ENCODE data around the gene FNBP1L.

FNBP1L gene

DNA sequence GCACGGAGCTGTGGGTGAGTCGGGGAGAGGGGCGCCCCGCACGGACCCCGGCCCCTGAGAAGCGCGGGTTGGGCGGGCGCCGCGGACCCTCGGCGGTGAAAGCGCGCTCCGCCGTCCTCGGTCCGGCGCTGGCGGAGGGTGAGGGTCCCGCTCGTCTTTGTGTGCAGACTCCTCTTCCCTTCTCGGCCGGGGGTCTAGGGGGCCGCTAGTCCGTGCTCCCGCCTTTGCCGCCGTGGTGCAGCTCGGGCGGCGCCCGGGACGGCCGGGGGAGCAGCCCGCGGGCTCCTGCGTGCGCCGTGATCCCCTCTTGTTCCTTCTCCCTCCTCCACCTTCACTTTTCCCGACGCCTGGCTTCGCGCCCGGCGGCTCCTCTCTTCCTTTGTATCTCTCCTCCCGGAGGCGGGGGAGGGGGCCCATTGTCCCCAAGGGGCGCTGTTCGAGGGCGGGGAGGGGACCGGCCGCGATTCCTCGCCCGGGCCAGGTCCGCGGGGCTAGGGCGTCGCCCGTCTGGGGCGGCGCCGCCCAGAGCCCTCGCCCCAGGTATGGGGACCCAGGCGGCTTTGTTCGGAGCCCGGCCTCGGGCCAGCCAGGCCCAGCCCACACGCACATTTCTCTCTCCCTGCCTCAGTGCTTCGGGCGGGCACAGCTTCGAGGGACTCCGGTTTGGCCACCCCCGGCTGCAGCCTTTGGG is 519 bp downstream of the FNBP1L start (continued):
- 0 out of 2 replicates have a peak, but pooled peaks have one; percentile 30 for TF ChIP-seq ZNF837 (tag by site-specific recombination; IDR thresholded peaks at IDR 0.05)
- TF ChIP-seq ZNF202 (tag by site-specific recombination; IDR thresholded peaks at IDR 0.05; ENCODE audit: borderline replicate concordance), result no peak
- no peak for TF ChIP-seq ZNF280C (tag by site-specific recombination; IDR thresholded peaks at IDR 0.05)
- no peak for TF ChIP-seq ZNF24 (tag by site-specific recombination; IDR thresholded peaks at IDR 0.05)
- TF ChIP-seq MZF1 (tag by site-specific recombination; IDR thresholded peaks at IDR 0.05; ENCODE audit: borderline replicate concordance), result 0 out of 2 replicates have a peak, but pooled peaks have one; percentile 20
- TF ChIP-seq, protein P1, sequence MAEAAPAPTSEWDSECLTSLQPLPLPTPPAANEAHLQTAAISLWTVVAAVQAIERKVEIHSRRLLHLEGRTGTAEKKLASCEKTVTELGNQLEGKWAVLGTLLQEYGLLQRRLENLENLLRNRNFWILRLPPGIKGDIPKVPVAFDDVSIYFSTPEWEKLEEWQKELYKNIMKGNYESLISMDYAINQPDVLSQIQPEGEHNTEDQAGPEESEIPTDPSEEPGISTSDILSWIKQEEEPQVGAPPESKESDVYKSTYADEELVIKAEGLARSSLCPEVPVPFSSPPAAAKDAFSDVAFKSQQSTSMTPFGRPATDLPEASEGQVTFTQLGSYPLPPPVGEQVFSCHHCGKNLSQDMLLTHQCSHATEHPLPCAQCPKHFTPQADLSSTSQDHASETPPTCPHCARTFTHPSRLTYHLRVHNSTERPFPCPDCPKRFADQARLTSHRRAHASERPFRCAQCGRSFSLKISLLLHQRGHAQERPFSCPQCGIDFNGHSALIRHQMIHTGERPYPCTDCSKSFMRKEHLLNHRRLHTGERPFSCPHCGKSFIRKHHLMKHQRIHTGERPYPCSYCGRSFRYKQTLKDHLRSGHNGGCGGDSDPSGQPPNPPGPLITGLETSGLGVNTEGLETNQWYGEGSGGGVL (tag by site-specific recombination; IDR thresholded peaks at IDR 0.05), result peak; percentile 58
- peak; percentile 93 for TF ChIP-seq ZBTB8A (tag by site-specific recombination; IDR thresholded peaks at IDR 0.05)
- TF ChIP-seq ZNF677 (tag by site-specific recombination; IDR thresholded peaks at IDR 0.05), result no peak
- peak; percentile 69 for TF ChIP-seq CTCF (tag by site-specific recombination; IDR thresholded peaks at IDR 0.05)
- peak; percentile 49; the same call in 1 of the 2 replicates for TF ChIP-seq KLF7 (tag by site-specific recombination; IDR thresholded peaks at IDR 0.05; ENCODE audit: borderline replicate concordance)
- peak; percentile 96 for TF ChIP-seq KLF1 (tag by site-specific recombination; IDR thresholded peaks at IDR 0.05)
- TF ChIP-seq ZNF18 (tag by site-specific recombination; IDR thresholded peaks at IDR 0.05), result no peak
- TF ChIP-seq KLF10 (tag by site-specific recombination; IDR thresholded peaks at IDR 0.05), result no peak
- no peak for TF ChIP-seq RBAK (tag by site-specific recombination; IDR thresholded peaks at IDR 0.05)
- peak; percentile 27; the same call in 1 of the 2 replicates for TF ChIP-seq ZBTB48 (tag by site-specific recombination; IDR thresholded peaks at IDR 0.05)
- peak; percentile 71 for TF ChIP-seq ZNF341 (tag by site-specific recombination; IDR thresholded peaks at IDR 0.05; ENCODE audit: low read depth)
- TF ChIP-seq ZNF423 (tag by site-specific recombination; IDR thresholded peaks at IDR 0.05), result no peak
- peak; percentile 59 for TF ChIP-seq ZFHX2 (tag by site-specific recombination; conservative IDR thresholded peaks at IDR 0.05)
- no peak for TF ChIP-seq TRIM28 (IDR thresholded peaks at IDR 0.05; ENCODE audit: borderline replicate concordance, low read length)
- TF ChIP-seq ZSCAN30 (tag by site-specific recombination; IDR thresholded peaks at IDR 0.05), result no peak
- no peak for TF ChIP-seq ZNF654 (tag by site-specific recombination; IDR thresholded peaks at IDR 0.05; ENCODE audit: low read depth)
- TF ChIP-seq, protein P2, sequence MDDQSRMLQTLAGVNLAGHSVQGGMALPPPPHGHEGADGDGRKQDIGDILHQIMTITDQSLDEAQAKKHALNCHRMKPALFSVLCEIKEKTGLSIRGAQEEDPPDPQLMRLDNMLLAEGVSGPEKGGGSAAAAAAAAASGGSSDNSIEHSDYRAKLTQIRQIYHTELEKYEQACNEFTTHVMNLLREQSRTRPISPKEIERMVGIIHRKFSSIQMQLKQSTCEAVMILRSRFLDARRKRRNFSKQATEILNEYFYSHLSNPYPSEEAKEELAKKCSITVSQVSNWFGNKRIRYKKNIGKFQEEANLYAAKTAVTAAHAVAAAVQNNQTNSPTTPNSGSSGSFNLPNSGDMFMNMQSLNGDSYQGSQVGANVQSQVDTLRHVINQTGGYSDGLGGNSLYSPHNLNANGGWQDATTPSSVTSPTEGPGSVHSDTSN (CRISPR knock-in tag; IDR thresholded peaks at IDR 0.05), result no peak; the same call in 1 of the 2 replicates
- TF ChIP-seq ZIC2 (tag by site-specific recombination; IDR thresholded peaks at IDR 0.05), result no peak
- TF ChIP-seq ZNF645 (tag by site-specific recombination; IDR thresholded peaks at IDR 0.05), result no peak
